Liver (tissue), 3 donors: ENCODE data around the gene PCID2.

Experiments
- ATF3 ChIP-seq: IDR thresholded peaks from 2 replicates; pipeline ENCODE4 v1.6.1; 2016; ENCODE audit warnings: antibody characterized with exemption
- CTCF ChIP-seq: fragments of 150-350 bp; IDR thresholded peaks from 2 replicates; pipeline ENCODE4 v1.5.1; 2017; ENCODE audit warnings: improper control_type of control experiment, low read depth, low read length; ENCODE audit not compliant: missing input control
- FOXA1 ChIP-seq: IDR thresholded peaks from 2 replicates; pipeline ENCODE4 v1.6.1; 2016; ENCODE audit warnings: antibody characterized with exemption
- MAX ChIP-seq: IDR thresholded peaks from 2 replicates; pipeline ENCODE4 v1.6.1; 2016; ENCODE audit warnings: antibody characterized with exemption
- RAD21 ChIP-seq, 2 donors: IDR thresholded peaks; 2 replicates each; pipeline ENCODE4 v1.6.1; 2016; ENCODE audit warnings: antibody characterized with exemption in 2 of 2, mild to moderate bottlenecking in 2 of 2
- SP1 ChIP-seq: IDR thresholded peaks from 2 replicates; pipeline ENCODE4 v1.6.1; 2018; ENCODE audit warnings: antibody characterized with exemption, mild to moderate bottlenecking
- TAF1 ChIP-seq: conservative IDR thresholded peaks from 2 replicates; pipeline ENCODE4 v1.6.1; 2016; ENCODE audit warnings: antibody characterized with exemption, mild to moderate bottlenecking
- YY1 ChIP-seq: IDR thresholded peaks from 2 replicates; pipeline ENCODE4 v1.6.1; 2016; ENCODE audit warnings: antibody characterized with exemption, mild to moderate bottlenecking
- donor health status: healthy.
- donor health status: healthy.

GRCh38 chr13:113231306-113232207 lies 23.1 kb upstream of the PCID2 start:
- TF ChIP-seq CTCF (no peak), RAD21 (IDR thresholded peaks at IDR 0.05) (no peak), FOXA1 (no peak), TAF1 (no peak), SP1 (no peak), ATF3 (no peak), MAX (no peak), YY1 (no peak)
